AG20443 (cell line): Measurements from ENCODE around the gene VWA1.
"Not testable (repeated sequence)": the region's sequence is repeated elsewhere in the genome, so short reads cannot be mapped to it uniquely, and the experiment has no call there.

Experiments used
- DNase-seq: peaks from one replicate; pipeline ENCODE4 v3.0.0; 2012; ENCODE audit warnings: low spot score, mixed read lengths

Gene VWA1

DNA sequence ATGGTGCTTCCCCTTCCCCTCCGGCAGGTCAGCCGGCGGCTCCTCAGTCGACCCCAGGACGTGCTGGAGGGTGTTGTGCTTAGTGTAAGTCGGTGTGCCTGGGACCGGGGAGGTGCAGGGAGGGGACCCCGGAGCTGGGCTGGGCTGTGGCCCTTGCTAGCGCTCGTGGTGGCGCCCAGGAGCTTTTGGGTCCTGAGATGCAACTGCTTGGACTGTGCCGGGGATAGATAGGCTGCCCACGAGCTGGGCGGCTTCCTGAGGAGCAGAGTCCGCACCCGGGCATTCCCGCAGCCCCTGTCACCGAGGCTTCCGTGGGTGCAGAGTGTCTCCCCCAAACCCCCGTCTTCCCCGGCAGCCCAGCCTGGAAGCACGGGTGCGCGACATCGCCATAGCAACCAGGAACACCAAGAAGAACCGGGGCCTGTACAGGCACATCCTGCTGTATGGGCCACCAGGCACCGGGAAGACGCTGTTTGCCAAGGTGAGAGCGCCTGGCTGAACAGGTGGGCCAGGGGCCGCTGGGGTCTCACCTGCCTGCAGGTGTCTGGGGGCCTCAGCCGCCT is 50.3 kb downstream of the VWA1 start:
- DNase-seq, result not testable (repeated sequence)

DNA sequence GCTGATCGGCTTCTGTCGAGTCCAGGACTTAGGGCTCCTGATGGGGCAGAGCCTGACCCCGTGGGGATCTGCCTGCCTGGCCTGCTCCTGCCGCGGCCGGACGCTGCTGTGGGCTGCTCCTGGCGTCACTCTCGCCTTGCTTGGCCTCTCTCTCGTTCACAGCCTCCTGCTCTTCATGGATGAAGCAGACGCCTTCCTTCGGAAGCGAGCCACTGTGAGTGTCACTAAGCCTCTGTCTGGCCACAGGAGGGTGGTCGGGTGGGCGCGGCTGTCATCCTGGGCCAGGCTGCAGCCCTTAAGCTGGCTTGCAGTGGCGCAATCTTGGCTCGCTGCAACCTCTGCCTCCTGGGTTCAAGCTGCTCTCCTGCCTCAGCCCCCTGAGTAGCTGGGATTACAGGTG is 52.2 kb downstream of the VWA1 start:
- DNase-seq, result no peak

DNA sequence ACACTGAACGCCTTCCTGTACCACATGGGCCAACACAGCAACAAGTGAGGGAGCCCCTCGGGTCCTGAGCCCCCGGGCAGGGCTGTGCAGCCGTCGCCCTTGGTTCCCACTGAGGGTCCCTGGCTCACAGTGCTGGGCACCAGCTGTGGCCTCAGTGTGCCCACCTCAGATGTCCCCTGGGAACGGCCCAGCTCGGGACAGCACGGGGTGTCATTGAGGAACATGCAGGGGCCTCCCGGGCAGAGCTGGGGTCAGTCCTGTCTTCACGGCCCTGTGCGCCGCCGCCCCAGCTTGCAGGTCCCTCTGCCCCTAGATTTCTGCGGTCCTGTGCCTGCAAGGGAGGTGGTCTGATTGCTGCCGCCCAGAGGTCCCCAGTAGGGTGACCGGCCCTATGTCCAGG is 53.7 kb downstream of the VWA1 start:
- DNase-seq, result no peak

DNA sequence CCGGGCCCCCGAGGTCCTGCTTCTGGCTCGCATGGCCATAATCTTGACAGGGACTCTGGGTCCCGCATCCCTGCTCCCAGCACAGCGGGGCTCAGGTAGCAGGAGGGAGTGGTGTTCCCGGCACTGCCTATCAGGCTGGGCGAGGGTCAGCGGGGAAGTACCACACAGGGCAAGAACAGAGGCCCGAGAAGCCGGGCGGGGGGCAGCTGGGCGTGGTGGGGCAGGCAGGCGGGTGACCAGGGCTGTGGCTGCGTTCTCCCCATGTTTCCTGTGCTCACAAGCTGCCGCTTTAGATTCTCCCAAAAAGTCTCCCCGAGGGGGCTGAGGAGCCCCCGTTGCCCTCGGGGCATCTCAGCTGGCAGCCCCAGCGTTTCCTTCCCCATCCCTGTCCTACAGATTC is 54.4 kb downstream of the VWA1 start:
- DNase-seq, result no peak

DNA sequence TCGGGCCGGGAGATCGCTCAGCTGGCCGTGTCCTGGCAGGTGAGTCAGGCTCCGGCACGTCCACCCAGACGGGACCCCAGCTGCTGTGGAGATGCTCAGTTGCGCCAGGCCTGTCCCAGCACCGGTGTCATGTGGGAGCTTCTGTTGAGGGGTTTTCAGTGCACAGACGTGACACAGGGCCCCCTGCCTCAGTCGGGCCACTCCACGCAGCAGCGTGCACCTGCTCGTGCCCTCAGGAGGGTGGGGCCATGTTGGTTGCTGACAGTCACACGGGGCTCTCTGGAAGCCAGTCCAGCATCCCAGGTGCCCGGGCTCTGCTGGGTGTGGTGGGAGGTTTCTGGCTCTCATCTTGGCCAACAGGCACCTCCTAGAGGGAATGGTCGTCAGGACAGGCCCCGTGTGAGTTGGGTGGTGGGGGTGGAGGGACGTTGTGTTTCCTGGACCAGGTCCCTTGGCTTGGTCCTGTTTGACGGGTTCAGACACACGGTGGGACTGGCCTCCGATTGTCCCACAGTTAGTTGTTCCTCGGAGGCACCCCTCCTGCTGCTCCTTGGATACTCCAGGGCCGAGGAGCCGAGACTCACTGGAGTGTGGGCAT is 55.2 kb downstream of the VWA1 start:
- DNase-seq, result no peak

DNA sequence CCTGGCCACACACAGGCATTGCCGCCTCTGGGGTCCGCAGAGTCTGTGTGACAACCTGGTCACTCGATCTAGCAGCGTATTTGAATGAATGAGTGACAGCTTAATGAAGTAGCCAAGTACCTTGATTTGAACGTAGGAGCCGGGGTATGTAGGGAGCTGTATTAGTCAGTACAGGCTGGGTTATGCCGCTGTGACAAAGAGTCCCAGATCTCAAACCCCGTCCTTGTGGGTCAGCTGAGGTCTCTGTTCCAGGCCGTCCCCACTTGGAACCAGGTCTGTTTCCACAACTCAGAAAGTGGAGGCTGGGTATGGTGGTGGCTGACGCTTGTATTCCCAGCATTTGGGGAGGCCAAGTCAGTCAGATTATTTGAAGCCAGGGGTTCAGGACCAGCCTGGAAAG is 56.1 kb downstream of the VWA1 start:
- no peak for DNase-seq
